DND-41 (cell line): ENCODE results near the gene PTGER3.

Experiments used
- ATAC-seq: fragments of 200-7000 bp; cut with Tn5 transposase; 3 replicates; pipeline ENCODE4 v1.9.1; 2021; ENCODE audit warnings: low read depth; ENCODE audit not compliant: insufficient read depth
- DNase-seq: peaks from one replicate; pipeline ENCODE4 v3.0.0-alpha.2; 2020
- H2AFZ ChIP-seq: 2 replicates; pipeline ENCODE4 v1.6.0; 2012; ENCODE audit warnings: low read depth, low read length
- H3K27ac ChIP-seq: 2 replicates; pipeline ENCODE4 v1.5.1; 2012; ENCODE audit warnings: low read length, inconsistent platforms
- H3K27me3 ChIP-seq: fragments of 200-600 bp; sonication (generic); 2 replicates; pipeline ENCODE4 v1.6.0; 2012; ENCODE audit warnings: low read length, mild to moderate bottlenecking, inconsistent platforms; ENCODE audit not compliant: insufficient read depth, poor library complexity
- H3K36me3 ChIP-seq: 2 replicates; pipeline ENCODE4 v1.5.1; 2012; ENCODE audit warnings: low read length, inconsistent platforms; ENCODE audit not compliant: insufficient read depth
- H3K4me1 ChIP-seq: 2 replicates; pipeline ENCODE4 v1.5.1; 2012; ENCODE audit warnings: mild to moderate bottlenecking, low read length; ENCODE audit not compliant: insufficient read depth
- H3K4me2 ChIP-seq: 2 replicates; pipeline ENCODE4 v1.6.0; 2012; ENCODE audit warnings: mild to moderate bottlenecking, moderate library complexity, low read length, inconsistent platforms; ENCODE audit not compliant: insufficient read depth
- H3K4me3 ChIP-seq, 2 experiments: fragments of 200-600 bp in 1 of 2; shearing (Covaris generic) in 1 of 2; 2 replicates each; pipeline ENCODE4 v1.5.1; 2012 to 2016; ENCODE audit warnings: inconsistent platforms in 2 of 2, low read length in 2 of 2, mild to moderate bottlenecking in 2 of 2, low read depth in 1 of 2, moderate library complexity in 1 of 2
- H3K79me2 ChIP-seq: 2 replicates; pipeline ENCODE4 v1.6.0; 2012; ENCODE audit warnings: low read length, inconsistent platforms; ENCODE audit not compliant: insufficient read depth
- H3K9ac ChIP-seq: 2 replicates; pipeline ENCODE4 v1.6.0; 2012; ENCODE audit warnings: low read depth, mild to moderate bottlenecking, inconsistent platforms, low read length, moderate library complexity
- H3K9me3 ChIP-seq: 2 replicates; pipeline ENCODE4 v1.5.1; 2012; ENCODE audit warnings: low read length, moderate library complexity, mild to moderate bottlenecking, inconsistent platforms; ENCODE audit not compliant: insufficient read depth, severe bottlenecking
- H4K20me1 ChIP-seq: 2 replicates; pipeline ENCODE4 v1.6.0; 2012; ENCODE audit warnings: low read length; ENCODE audit not compliant: insufficient read depth
- EZH2 ChIP-seq: IDR thresholded peaks from 3 replicates; pipeline ENCODE4 v1.6.1; 2012; ENCODE audit warnings: borderline replicate concordance, low read depth, mild to moderate bottlenecking, moderate library complexity, low read length, inconsistent platforms; ENCODE audit not compliant: severe bottlenecking
- TF ChIP-seq, protein P1 (sequence below): IDR thresholded peaks from 2 replicates; pipeline ENCODE4 v1.5.1; 2012; ENCODE audit warnings: borderline replicate concordance, low read length, moderate library complexity, mild to moderate bottlenecking; ENCODE audit not compliant: poor library complexity, severe bottlenecking; ENCODE audit errors: extremely low read depth

Gene PTGER3

DNA sequence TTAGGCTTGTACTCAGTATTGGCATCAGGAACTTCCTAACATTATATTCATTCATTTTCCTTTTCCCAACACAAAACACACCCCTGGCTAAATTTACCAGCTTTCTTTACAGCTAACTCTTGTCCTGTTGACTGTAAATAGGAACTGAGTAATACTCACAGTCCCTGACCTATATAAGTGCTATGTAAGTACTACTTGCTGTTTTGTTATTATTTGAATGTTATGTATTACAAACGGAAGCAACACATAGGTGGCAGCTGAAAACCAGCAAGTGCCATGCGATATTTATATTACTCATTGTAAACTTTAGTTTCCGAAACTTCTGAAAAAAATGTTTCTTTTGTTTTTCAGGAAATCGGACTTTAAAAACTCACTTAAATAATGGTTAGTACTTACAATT, 21.5 kb downstream of the PTGER3 start:
- TF ChIP-seq, protein P1, sequence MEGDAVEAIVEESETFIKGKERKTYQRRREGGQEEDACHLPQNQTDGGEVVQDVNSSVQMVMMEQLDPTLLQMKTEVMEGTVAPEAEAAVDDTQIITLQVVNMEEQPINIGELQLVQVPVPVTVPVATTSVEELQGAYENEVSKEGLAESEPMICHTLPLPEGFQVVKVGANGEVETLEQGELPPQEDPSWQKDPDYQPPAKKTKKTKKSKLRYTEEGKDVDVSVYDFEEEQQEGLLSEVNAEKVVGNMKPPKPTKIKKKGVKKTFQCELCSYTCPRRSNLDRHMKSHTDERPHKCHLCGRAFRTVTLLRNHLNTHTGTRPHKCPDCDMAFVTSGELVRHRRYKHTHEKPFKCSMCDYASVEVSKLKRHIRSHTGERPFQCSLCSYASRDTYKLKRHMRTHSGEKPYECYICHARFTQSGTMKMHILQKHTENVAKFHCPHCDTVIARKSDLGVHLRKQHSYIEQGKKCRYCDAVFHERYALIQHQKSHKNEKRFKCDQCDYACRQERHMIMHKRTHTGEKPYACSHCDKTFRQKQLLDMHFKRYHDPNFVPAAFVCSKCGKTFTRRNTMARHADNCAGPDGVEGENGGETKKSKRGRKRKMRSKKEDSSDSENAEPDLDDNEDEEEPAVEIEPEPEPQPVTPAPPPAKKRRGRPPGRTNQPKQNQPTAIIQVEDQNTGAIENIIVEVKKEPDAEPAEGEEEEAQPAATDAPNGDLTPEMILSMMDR, result no peak
- TF ChIP-seq EZH2, result no peak
- Histone ChIP-seq H3K9ac (no peak overlapping the region), H3K79me2 (no peaks in the 10 kb centered on the region), H3K4me2 (no peak overlapping the region), H3K4me3 (no peak overlapping the region), H2AFZ (no peak overlapping the region), H3K27ac (no peak overlapping the region), H3K9me3 (no peaks in the 10 kb centered on the region), H3K36me3 (no peaks in the 10 kb centered on the region), H3K4me1 (no peaks in the 10 kb centered on the region), H3K27me3 (no peaks in the 10 kb centered on the region), H4K20me1 (no peaks in the 10 kb centered on the region)
- no peak for DNase-seq
- no peak for ATAC-seq

DNA sequence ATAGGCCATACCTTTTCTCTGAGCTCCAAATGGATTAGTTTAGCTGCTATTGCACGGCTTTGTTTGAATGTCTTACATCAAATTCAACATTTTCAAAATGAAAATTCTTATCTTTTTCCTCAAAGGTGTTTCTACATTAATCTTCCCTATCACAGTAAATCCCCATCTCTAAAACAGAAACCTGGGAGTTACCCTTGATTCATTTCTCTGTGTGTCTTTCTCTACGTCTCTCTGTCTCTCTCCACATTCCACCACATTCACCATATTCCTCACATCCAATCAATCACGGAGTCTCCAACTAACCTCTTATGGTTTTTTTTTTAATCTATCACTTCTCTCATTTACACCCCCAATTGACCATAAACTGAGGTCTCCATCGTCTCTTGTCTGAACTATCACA, 24.1 kb downstream of the PTGER3 start:
- ATAC-seq (no peak), DNase-seq (no peak)
- Histone ChIP-seq H3K4me1 (no peaks in the 10 kb centered on the region), H2AFZ (no peak overlapping the region), H3K27me3 (no peaks in the 10 kb centered on the region), H3K4me3 (no peak overlapping the region), H4K20me1 (no peaks in the 10 kb centered on the region), H3K9me3 (no peaks in the 10 kb centered on the region), H3K36me3 (no peaks in the 10 kb centered on the region), H3K9ac (no peak overlapping the region), H3K4me2 (no peak overlapping the region), H3K27ac (no peak overlapping the region), H3K79me2 (no peaks in the 10 kb centered on the region)
- TF ChIP-seq, protein P1, result no peak
- TF ChIP-seq EZH2, result no peak

DNA sequence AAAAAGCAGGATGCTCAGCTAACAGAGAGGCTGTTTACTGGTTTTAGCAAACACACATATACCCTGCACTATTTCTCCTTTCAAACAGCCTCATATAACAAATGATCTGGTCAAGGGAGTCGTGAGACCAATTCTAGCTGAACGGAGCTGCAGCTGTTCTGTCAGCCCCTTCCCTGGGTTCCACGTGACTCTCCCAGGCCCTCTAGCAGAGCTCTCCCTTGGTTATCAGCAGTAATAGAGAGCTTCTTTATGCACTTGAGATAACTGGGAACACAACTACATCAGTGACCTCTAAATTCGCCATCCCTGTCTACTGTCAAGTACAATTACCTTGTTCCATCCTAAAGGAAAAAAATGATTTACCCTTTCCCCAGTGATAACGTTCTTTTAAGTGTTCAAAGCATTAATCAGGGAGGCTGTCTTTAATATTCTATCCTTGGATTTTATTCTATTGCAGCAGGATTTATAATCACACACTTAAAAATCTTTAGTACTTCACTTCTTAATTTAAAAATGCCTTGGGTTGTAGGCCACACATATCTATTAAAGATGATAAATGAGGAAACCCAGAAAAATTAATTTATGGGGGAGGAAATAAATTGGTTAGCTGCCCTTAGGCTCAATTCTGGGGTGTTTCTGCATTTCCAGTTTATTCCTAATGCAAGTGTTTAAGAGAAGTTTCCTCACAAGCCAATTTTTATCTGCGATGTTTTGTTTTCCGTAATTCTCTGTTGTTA, 28.2 kb downstream of the PTGER3 start:
- no peak for TF ChIP-seq EZH2
- TF ChIP-seq, protein P1, result no peak
- no peak overlapping the region for H3K4me2 ChIP-seq
- no peaks in the 10 kb centered on the region for H3K36me3 ChIP-seq
- no peak overlapping the region for H3K27ac ChIP-seq
- no peaks in the 10 kb centered on the region for H3K79me2 ChIP-seq
- no peak overlapping the region for H3K9ac ChIP-seq
- no peak for DNase-seq
- H3K4me1 ChIP-seq, result no peaks in the 10 kb centered on the region
- H3K27me3 ChIP-seq, result no peaks in the 10 kb centered on the region
- no peaks in the 10 kb centered on the region for H3K9me3 ChIP-seq
- ATAC-seq, result no peak
- no peak overlapping the region for H2AFZ ChIP-seq
- no peaks in the 10 kb centered on the region for H4K20me1 ChIP-seq
- no peak overlapping the region for H3K4me3 ChIP-seq

- no peaks in the 10 kb centered on the region for H3K4me1 ChIP-seq
- TF ChIP-seq, protein P1, result no peak
- TF ChIP-seq EZH2, result no peak
- no peaks in the 10 kb centered on the region for H4K20me1 ChIP-seq
- no peak overlapping the region for H2AFZ ChIP-seq
- ATAC-seq, result no peak
- no peak overlapping the region for H3K4me3 ChIP-seq
- no peaks in the 10 kb centered on the region for H3K9me3 ChIP-seq
- DNase-seq, result no peak
- no peak overlapping the region for H3K9ac ChIP-seq
- no peaks in the 10 kb centered on the region for H3K27me3 ChIP-seq
- H3K36me3 ChIP-seq, result no peaks in the 10 kb centered on the region
- no peak overlapping the region for H3K27ac ChIP-seq
- H3K4me2 ChIP-seq, result no peak overlapping the region
- no peaks in the 10 kb centered on the region for H3K79me2 ChIP-seq
Measured at GRCh38 chr1:71018791-71019190, 28.8 kb downstream of the PTGER3 start.
